ENCODE measurements around the gene SERP2. TPM values are rescaled to one million over a fixed set of nuclear protein-coding genes. Genes with fewer than 3 reads are reported as not detected.

Gene SERP2
- total and polyA plus RNA-seq, 2 donors (not counting 1 experiment from before 2014, with no cell fraction given), result 0.43 TPM; not detected in 1

DNA sequence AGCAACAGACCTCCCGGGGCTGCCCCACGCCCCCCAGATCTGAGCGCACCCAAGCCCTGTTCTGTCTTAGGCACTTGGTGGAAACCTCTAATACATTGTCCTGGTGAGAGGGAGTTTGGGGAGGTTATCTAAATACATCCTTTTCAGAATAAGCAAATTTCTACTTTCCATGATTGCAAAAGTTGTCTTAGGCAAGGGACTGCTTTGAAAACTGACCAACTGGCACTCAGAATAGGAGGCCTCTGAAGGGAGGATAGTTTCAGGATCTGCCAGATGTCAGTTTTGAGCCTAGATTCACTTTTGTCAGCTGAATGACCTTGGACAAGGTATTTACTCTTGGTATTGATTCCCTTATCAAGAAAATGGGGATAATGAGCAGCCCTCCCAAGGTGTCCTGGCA lies 11.8 kb downstream of the SERP2 start:
- intact Hi-C loops (cut with micrococcal nuclease), result no loop called here
- Histone ChIP-seq H2AFZ (ENCODE audit: insufficient read depth, low read depth, low read length, poor library complexity, severe bottlenecking) (no peak overlapping the region), H3K4me1 (ENCODE audit: control insufficient read depth in 2 of 2, insufficient read depth in 2 of 2, low read length in 2 of 2) (peaks cover 0 to 6% of the 10 kb centered on the region in 2 donors), H3K27ac (ENCODE audit: low read length in 2 of 2) (no peak overlapping the region), H3K4me3 (ENCODE audit: control extremely low read depth in 1 of 5, extremely low read depth in 1 of 5, insufficient read depth in 1 of 5, low read depth in 2 of 5, low read length in 4 of 5) (no peak overlapping the region), H3K9ac (ENCODE audit: low read length) (no peak overlapping the region), H4K20me1 (ENCODE audit: control insufficient read depth, insufficient read depth, low read length, poor library complexity, severe bottlenecking) (no peaks in the 10 kb centered on the region), H3K4me2 (replicated peaks; ENCODE audit: low read depth, low read length, poor library complexity, severe bottlenecking) (no peak overlapping the region), H3K27me3 (replicated peaks in 1 of 4; ENCODE audit: control extremely low read depth in 1 of 4, control insufficient read depth in 3 of 4, insufficient read depth in 4 of 4, low read length in 3 of 4) (no peaks in the 10 kb centered on the region), H3K36me3 (replicated peaks in 1 of 2; ENCODE audit: control extremely low read depth in 1 of 2, control insufficient read depth in 1 of 2, extremely low read depth in 1 of 2, insufficient read depth in 2 of 2, low read length in 1 of 2) (no peaks in the 10 kb centered on the region), H3K79me2 (ENCODE audit: control insufficient read depth, insufficient read depth, low read length) (no peaks in the 10 kb centered on the region), H3K9me3 (ENCODE audit: control extremely low read depth in 1 of 3, control insufficient read depth in 2 of 3, insufficient read depth in 1 of 3, low read length in 2 of 3) (no peaks in the 10 kb centered on the region)
- Mint-ChIP-seq H3K27me3 (no peaks in the 10 kb centered on the region), H3K4me3 (no peak overlapping the region), H3K9me3 (ENCODE audit: insufficient read depth) (no peaks in the 10 kb centered on the region), H3K27ac (no peak overlapping the region), H3K4me1 (no peaks in the 10 kb centered on the region)
- TF ChIP-seq, protein P1, sequence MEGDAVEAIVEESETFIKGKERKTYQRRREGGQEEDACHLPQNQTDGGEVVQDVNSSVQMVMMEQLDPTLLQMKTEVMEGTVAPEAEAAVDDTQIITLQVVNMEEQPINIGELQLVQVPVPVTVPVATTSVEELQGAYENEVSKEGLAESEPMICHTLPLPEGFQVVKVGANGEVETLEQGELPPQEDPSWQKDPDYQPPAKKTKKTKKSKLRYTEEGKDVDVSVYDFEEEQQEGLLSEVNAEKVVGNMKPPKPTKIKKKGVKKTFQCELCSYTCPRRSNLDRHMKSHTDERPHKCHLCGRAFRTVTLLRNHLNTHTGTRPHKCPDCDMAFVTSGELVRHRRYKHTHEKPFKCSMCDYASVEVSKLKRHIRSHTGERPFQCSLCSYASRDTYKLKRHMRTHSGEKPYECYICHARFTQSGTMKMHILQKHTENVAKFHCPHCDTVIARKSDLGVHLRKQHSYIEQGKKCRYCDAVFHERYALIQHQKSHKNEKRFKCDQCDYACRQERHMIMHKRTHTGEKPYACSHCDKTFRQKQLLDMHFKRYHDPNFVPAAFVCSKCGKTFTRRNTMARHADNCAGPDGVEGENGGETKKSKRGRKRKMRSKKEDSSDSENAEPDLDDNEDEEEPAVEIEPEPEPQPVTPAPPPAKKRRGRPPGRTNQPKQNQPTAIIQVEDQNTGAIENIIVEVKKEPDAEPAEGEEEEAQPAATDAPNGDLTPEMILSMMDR (IDR thresholded peaks at IDR 0.05), result no peak
- no peak for TF ChIP-seq EZH2 (IDR thresholded peaks at IDR 0.05; ENCODE audit: borderline replicate concordance, insufficient read depth, low read depth, low read length, poor library complexity, severe bottlenecking)
- ChIA-PET POLR2A (interaction anchor here (0.6 kb wide), 1 partner anchor 16 kb away, joined by 7 read pairs; no protein-coding TSS in a partner anchor), CTCF (no interaction called here)
- DNase-seq (no peak), ATAC-seq (ENCODE audit: low read depth) (no peak)
- 100% methylated on average over 1 of the region's 3 CpGs for WGBS (ENCODE audit: insufficient coverage)

DNA sequence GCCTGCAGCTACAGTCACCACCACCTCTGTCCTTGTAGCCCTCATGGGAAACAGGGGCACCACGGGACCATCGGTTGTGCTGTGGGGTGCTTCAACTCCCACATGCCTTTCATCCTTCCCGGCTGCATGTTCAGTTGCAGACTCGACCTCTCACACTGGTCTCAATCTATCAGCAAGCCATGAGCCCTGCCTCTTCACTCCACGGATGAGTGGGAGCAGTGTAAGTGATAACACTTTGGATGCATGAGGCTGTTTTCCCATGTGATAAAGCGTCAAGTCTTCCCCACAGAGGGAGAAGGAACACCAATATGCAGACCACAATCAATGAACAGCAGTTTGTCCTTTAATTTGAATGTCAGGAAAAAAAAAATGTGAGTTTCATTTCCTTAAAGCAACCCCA lies 12.2 kb downstream of the SERP2 start:
- H3K4me3 Mint-ChIP-seq, result no peak overlapping the region
- Histone ChIP-seq H3K36me3 (replicated peaks in 1 of 2; ENCODE audit: control extremely low read depth in 1 of 2, control insufficient read depth in 1 of 2, extremely low read depth in 1 of 2, insufficient read depth in 2 of 2, low read length in 1 of 2) (no peaks in the 10 kb centered on the region), H3K79me2 (ENCODE audit: control insufficient read depth, insufficient read depth, low read length) (no peaks in the 10 kb centered on the region), H3K27me3 (replicated peaks in 1 of 4; ENCODE audit: control extremely low read depth in 1 of 4, control insufficient read depth in 3 of 4, insufficient read depth in 4 of 4, low read length in 3 of 4) (no peaks in the 10 kb centered on the region), H3K4me1 (ENCODE audit: control insufficient read depth in 2 of 2, insufficient read depth in 2 of 2, low read length in 2 of 2) (peaks cover 0 to 6% of the 10 kb centered on the region in 2 donors), H3K4me3 (ENCODE audit: control extremely low read depth in 1 of 5, extremely low read depth in 1 of 5, insufficient read depth in 1 of 5, low read depth in 2 of 5, low read length in 4 of 5) (no peak overlapping the region), H2AFZ (ENCODE audit: insufficient read depth, low read depth, low read length, poor library complexity, severe bottlenecking) (no peak overlapping the region), H3K9ac (ENCODE audit: low read length) (no peak overlapping the region), H3K9me3 (ENCODE audit: control extremely low read depth in 1 of 3, control insufficient read depth in 2 of 3, insufficient read depth in 1 of 3, low read length in 2 of 3) (no peaks in the 10 kb centered on the region), H3K4me2 (replicated peaks; ENCODE audit: low read depth, low read length, poor library complexity, severe bottlenecking) (no peak overlapping the region), H4K20me1 (ENCODE audit: control insufficient read depth, insufficient read depth, low read length, poor library complexity, severe bottlenecking) (no peaks in the 10 kb centered on the region), H3K27ac (ENCODE audit: low read length in 2 of 2) (no peak overlapping the region)
- ATAC-seq (ENCODE audit: low read depth) (no peak), DNase-seq (no peak)
- ChIA-PET POLR2A (interaction anchor here (0.6 kb wide), 1 partner anchor 15 kb away, joined by 7 read pairs; no protein-coding TSS in a partner anchor), CTCF (no interaction called here)
- no CpG with 5 or more reads among the region's 6 CpGs for WGBS (ENCODE audit: insufficient coverage)
- intact Hi-C loops (cut with micrococcal nuclease), result no loop called here
- TF ChIP-seq EZH2 (IDR thresholded peaks at IDR 0.05; ENCODE audit: borderline replicate concordance, insufficient read depth, low read depth, low read length, poor library complexity, severe bottlenecking), result no peak
- TF ChIP-seq, protein P1 (IDR thresholded peaks at IDR 0.05), result no peak
- no peaks in the 10 kb centered on the region for H3K27me3 Mint-ChIP-seq
- no peak overlapping the region for H3K27ac Mint-ChIP-seq
- no peaks in the 10 kb centered on the region for H3K9me3 Mint-ChIP-seq (ENCODE audit: insufficient read depth)
- no peaks in the 10 kb centered on the region for H3K4me1 Mint-ChIP-seq

Measured in B cell (primary cell).